Stimulated activated CD4-positive, alpha-beta T cell treated with anti-CD3 and anti-CD28 coated beads, TNF-alpha, amount 100 ng/mL, for 4 hours (primary cell): ENCODE data around the gene DVL1.
"Not testable (repeated sequence)": the region's sequence is repeated elsewhere in the genome, so short reads cannot be mapped to it uniquely, and the experiment has no call there.

Experiments used
- DNase-seq, 3 experiments: peaks; one replicate each; pipeline ENCODE4 v3.0.0-alpha.2; 2020; ENCODE audit warnings: low read depth in 3 of 3

DVL1 gene

GRCh38 chr1:1327291-1327690 lies 21.9 kb downstream of the DVL1 start:
- DNase-seq = no peak

DNA sequence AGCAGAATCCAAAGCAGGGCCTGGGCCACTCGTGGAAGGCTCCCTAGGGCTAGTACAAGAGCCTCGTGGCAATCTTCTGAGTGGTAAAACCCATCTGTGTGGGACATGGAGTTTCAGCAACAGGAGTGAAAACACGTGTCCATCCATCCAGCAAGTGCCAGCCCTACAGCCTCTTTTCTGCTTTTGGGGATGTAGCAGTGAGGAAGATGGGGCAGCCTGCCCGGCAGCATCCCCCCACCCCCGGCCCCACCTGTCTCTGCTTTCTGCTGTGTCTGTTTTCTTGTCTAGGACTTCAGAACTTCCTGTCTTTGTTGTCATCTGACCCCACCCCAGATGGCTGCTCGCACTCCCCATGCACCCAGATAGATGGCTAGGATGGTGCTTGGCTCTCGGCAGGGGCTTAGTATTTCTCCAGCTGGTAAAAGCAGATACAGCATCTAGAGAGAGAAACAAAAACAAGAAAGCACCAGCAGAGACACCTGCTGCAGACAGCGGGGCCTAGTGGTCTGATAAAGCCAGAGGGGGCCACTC lies 23.1 kb downstream of the DVL1 start:
- no peak for DNase-seq

DNA sequence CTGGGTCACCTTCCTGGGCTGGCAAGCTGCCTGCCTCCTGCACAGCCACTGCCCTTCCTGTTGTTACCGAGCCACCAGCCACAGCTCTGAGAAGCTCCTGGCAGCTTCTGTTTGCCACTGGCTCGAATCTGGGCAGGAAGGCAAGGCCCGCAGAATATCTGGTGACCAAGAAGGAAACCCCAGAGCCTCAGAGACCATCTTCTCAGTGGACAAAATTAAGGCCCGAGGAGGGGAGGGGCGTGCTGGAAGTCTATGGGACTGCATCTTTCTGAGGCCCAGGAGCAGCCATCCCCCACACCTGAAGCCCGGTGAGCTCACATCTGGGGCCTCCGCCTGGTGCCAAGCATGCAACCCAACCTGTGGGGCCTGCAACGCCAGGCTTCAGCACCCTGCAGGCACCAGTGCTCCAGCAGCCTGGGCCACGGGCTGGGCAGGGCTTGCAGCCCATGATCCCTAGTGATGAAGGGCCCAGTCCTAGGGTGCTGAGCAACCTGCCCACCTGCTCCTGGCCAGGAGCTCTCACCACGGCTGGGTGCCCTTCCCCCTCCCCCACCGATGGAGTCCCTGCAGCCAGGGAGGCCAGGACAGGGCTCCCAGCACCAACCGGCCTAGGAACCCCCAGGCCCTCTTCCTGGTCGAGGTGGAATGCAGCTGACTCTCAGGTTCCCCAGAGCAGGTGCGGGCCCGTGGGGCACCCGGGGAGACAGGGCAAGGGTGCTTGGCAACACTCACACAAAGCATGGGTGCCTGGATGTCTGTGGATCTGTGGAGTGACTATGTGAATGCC lies 23.7 kb downstream of the DVL1 start:
- no peak for DNase-seq

GRCh38 chr1:1324524-1325287 lies 24.5 kb downstream of the DVL1 start, which contains the start of the genes CPTP and INTS11:
Gene CPTP (plus strand): TSS chr1:1324802. CDS start chr1:1326911, 2,109 bp downstream.
Gene INTS11 (minus strand): TSS chr1:1324660. CDS start chr1:1324608, 52 bp downstream.
- DNase-seq = peak; percentile 91 to 96 (median 95)

GRCh38 chr1:1324084-1324523 lies 25.1 kb downstream of the DVL1 start:
- DNase-seq = no peak

GRCh38 chr1:1322952-1323351 lies 26.3 kb downstream of the DVL1 start:
- DNase-seq = no peak

DNA sequence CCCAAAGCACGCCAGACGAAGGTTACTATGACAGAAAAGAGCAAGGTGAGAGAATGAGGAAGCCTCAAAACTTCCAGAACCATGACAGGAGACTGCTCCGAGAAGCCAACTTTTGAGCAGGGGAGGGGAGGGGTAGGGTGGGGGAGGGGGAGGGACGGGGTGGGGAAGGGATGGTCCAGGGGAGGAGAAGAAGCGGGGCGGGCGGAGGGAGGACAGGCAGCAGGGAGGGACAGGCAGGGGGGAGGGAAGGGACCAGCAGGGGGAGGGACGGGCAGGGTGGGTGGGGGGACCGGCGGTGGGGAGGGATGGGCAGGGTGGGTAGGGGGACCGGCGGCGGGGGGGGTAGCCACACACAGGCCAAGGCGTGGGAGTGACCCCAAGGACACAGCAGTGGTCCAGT lies 26.8 kb downstream of the DVL1 start:
- DNase-seq = no peak

DNA sequence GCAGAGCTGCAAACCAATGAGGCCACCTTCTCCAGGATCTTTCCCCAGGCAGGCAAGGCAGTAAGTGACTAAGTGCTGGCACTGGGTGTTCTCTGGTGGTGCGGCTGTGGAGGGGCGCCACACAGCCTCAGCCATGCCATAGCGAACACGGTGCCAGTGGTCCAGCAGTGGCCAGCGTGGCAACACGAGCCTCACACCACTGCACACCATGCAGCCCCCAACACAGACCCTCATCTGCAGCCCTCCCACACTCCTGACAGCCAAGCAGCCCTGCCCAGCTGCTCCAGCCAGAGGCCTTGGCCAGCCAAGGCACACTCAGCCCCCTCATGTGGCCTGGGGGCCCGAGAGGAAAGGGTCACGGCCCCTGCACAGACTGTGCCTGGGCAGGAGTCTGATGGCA lies 27.7 kb downstream of the DVL1 start:
- DNase-seq = no peak

DNA sequence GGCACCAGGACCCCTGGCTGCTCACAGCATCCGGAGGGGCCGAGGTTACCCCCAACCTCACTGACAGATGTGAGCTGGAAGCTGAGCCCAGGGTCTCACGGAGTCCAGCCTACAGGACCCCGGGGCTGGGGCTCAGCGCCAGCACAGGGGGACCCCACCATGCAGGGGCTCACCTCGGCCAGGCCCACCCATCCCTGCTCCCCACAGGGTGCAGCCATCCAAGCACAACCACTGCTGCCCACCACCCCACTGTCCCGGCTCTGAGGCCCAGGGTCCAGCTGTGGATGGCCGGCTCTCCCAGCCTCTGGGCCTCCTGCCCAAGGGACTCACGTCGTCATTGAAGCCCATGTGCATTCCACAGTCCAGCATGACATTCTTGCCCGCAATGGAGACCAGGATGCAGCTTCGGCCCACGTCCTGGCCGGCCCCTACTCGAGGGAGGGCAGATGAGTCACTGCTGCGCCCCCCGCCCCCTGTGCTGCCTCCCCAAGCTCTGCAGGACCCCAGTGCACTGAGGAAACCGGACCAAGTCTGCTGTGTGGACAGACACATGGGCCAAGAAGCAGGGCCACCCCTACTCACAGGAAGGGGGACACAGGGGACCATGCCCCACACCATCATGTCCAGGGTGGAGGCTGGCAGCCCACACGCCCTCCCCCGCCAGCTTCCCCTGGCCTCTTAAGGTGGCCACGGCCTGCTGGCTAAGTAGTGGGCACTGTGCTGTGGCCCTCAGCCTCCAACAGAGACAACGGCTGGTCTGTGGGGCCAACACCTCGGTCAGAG lies 28.4 kb downstream of the DVL1 start:
- no peak for DNase-seq

DNA sequence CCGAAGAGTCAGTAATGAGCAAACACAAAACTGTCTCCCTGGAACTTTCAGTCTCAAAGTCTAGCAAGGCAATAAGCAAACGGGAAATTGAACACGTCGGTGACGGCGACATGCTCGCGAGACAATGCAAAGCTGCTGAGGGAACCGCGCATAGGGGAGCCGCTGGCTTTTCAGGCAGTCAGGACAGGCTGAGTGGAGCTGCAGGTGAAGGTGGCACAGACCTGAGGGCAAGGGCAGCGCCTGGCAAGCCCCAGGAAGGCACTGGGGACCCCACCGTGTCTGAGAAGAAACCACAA lies 29.6 kb downstream of the DVL1 start:
- DNase-seq = no peak

DNA sequence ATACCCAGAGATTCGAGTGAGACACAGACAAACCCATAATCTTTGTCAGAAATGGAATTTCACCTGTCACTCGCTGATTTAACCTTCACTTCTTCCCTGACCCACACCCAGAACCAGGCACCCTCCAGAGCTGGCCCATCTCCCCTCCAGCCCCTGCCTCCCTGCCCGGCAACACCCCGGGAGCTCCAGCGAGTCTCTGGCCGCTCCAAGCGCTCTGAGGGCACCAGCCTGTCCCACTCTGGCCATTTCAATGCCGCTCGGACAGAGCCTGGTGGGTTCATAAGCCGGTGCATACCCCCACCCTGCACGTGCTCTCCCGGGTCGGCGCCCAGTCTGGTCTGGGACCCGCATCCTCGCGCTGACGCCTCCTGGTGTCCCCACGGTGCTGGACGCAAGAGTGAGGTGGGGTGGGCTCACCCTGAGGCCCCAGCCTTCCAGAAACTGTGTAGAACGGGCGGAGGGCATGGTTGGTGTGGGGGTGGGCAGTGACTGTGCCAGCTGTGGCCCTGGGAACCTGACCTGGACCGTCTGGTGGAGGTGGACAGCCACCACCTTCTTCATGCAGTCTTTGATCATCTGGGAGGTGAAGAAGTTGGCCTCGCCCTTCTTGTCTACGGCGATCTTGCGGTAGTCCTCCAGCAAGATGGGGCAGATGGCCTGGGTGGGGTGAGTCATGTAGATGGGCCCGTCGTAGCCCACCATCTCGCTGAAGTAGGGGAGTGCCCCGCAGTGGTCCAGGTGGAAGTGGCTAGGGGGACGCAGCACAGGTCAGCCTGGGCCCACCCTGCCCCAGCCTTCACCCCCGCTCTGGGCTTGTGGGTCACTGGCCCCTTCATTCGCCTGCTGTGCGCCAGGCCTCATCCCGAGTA lies 30.2 kb downstream of the DVL1 start:
- DNase-seq = no peak

DNA sequence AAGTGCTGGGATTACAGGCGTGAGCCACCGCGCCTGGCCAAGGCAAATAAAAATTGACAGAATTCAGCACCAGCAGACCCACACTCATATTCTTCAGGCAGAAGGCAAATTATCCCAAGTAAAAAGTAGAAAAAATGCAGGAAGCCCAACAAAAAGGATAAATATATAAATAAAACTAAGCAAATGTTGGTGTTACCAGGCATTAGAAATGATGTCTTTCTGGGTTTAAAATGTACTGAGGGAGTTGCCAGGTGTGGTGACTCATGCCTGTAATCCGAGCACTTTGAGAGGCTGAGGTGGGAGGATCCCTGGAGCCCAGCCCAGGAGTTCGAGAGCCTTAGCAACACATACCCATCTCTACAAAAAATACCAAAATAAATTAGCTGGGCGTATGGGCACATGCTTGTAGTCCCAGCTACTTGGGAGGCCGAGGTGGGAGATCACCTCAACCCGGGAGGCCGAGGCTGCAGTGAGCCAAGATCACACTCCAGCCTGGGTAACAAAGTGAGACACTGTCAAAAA lies 31.0 kb downstream of the DVL1 start:
- no peak for DNase-seq

- no peak for DNase-seq
Measured at GRCh38 chr1:1317420-1317819, 31.8 kb downstream of the DVL1 start.

- DNase-seq = not testable (repeated sequence)
Measured at GRCh38 chr1:1316199-1316598, 33.0 kb downstream of the DVL1 start.

GRCh38 chr1:1315435-1315954 lies 33.7 kb downstream of the DVL1 start:
- no peak for DNase-seq

GRCh38 chr1:1314678-1315335 lies 34.4 kb downstream of the DVL1 start:
- no peak for DNase-seq

DNA sequence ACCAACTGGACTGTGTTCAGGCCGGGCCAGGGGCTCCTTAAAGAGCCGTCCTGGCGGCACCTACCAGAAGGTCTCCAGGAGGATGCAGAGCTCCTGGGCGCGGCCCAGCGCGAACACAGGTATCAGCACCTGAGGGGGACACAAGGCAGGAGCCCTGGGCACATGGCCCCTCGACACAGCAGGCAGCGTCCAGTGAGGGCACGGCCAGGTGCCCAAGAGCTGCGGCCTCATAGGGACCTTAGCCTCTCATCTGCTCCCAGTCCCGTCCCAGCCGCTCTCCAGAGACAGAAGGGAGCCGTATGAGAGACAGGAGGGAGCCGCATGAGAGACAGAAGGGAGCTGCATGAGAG lies 35.0 kb downstream of the DVL1 start:
- no peak for DNase-seq

DNA sequence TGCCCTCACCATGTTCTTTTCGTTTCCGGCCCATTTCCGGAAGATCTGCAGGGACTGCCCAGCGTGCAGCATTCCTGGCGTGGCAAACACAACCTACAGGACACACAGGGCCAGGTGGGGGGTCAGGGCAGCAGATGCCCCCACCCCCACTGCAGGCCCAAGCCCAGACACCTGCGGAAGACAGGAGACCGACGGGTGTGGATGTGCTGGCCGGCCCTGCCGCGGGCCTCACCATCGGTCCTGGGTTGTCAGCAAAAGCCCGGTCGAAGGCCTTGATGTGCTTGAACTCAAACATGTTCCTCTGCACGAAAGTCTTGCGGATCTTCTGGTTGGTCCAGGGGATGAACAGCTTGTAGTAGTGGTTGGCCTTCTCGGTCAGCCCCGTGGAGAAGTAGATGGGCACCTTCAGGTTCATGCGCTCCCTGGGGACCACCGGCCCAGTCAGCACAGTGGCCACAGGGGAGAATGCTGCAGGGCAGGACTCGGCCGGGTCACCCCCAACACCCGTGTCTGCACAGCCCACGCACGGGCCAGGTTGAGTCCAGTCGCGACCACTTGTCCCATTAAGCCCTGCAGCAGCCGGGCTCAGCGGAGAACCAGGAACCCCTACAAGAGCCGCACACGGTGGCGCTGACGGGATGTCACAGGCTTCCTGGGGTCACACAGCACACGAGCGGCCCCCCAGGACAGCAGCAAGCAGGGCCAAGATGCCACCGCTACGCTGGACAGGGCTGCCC lies 35.5 kb downstream of the DVL1 start:
- no peak for DNase-seq
